HEK293 (cell line): ENCODE measurements around the gene PRXL2B.

Experiments
- CTCF ChIP-seq: fragments of 450-650 bp; formaldehyde crosslinking; IDR thresholded peaks from 2 replicates; pipeline ENCODE4 v1.5.1; 2016; ENCODE audit warnings: missing biosample characterization, missing genetic modification characterization
- EGR2 ChIP-seq: fragments of 450-650 bp; formaldehyde crosslinking; IDR thresholded peaks from 2 replicates; pipeline ENCODE4 v1.5.1; 2016; ENCODE audit warnings: low read depth, missing biosample characterization, missing genetic modification characterization
- GFI1B ChIP-seq: fragments of 450-650 bp; formaldehyde crosslinking; IDR thresholded peaks from 2 replicates; pipeline ENCODE4 v1.5.1; 2016; ENCODE audit warnings: missing biosample characterization, missing genetic modification characterization
- TCF7L2 ChIP-seq: IDR thresholded peaks from 2 replicates; pipeline ENCODE4 v1.6.1; 2011; ENCODE audit warnings: low read depth, mild to moderate bottlenecking, inconsistent platforms, low read length, moderate library complexity, borderline replicate concordance
- TRIM28 ChIP-seq: IDR thresholded peaks from 2 replicates; pipeline ENCODE4 v1.6.1; 2011; ENCODE audit warnings: low read length, control low read depth, borderline replicate concordance
- ZBTB20 ChIP-seq: fragments of 450-650 bp; formaldehyde crosslinking; IDR thresholded peaks from 2 replicates; pipeline ENCODE4 v1.5.1; 2016; ENCODE audit warnings: missing biosample characterization, missing genetic modification characterization
- ZNF292 ChIP-seq: fragments of 450-650 bp; formaldehyde crosslinking; IDR thresholded peaks from 2 replicates; pipeline ENCODE4 v1.5.1; 2016; ENCODE audit warnings: low read depth, missing biosample characterization, missing genetic modification characterization, borderline replicate concordance
- ZNF335 ChIP-seq: fragments of 450-650 bp; formaldehyde crosslinking; conservative IDR thresholded peaks from 2 replicates; pipeline ENCODE4 v1.5.1; 2016; ENCODE audit warnings: missing biosample characterization, missing genetic modification characterization
- ZNF792 ChIP-seq: fragments of 450-650 bp; formaldehyde crosslinking; IDR thresholded peaks from 2 replicates; pipeline ENCODE4 v1.5.1; 2016; ENCODE audit warnings: missing biosample characterization, missing genetic modification characterization

GRCh38 chr1:2537784-2538115 lies 48.8 kb upstream of the PRXL2B start:
- TF ChIP-seq EGR2 (no peak), GFI1B (no peak), ZBTB20 (tag by site-specific recombination) (no peak), TCF7L2 (no peak), TRIM28 (no peak), ZNF335 (no peak), CTCF (tag by site-specific recombination) (no peak), ZNF292 (tag by site-specific recombination) (no peak), ZNF792 (tag by site-specific recombination) (no peak)
